Measurements from ENCODE around the gene NME4.
"Not testable (repeated sequence)": the region's sequence is repeated elsewhere in the genome, so short reads cannot be mapped to it uniquely, and the experiment has no call there.

NME4 gene

GRCh38 chr16:397135-397661 is at the start of gene NME4:
NME4 (plus strand) TSS chr16:397199; CDS start chr16:397223, 24 bp downstream.
- H3K4me3 Mint-ChIP-seq: peak within 1 kb of the TSS; percentile 71
- peak within 1 kb of the TSS; percentile 40 for H3K27ac Mint-ChIP-seq
- no peaks in the 10 kb centered on the region for H3K9me3 Mint-ChIP-seq
- ATAC-seq (peak; percentile 24), DNase-seq (ENCODE audit: low spot score in 2 of 2) (peak in 1 of 2 donors; percentile 55)
- H3K36me3 Mint-ChIP-seq: peaks cover 19% of the 10 kb centered on the region
- peaks cover 30% of the 10 kb centered on the region for H3K4me1 Mint-ChIP-seq

GRCh38 chr16:347203-347602 is 49.8 kb upstream of the NME4 start:
- H3K4me3 Mint-ChIP-seq: no peak overlapping the region
- no peaks in the 10 kb centered on the region for H3K9me3 Mint-ChIP-seq
- peaks cover 73% of the 10 kb centered on the region for H3K36me3 Mint-ChIP-seq
- no peak for ATAC-seq
- peaks cover 78% of the 10 kb centered on the region for H3K4me1 Mint-ChIP-seq
- DNase-seq (ENCODE audit: low spot score in 2 of 2): no peak
- H3K27ac Mint-ChIP-seq: no peak overlapping the region

GRCh38 chr16:348495-348894 is 48.5 kb upstream of the NME4 start:
- Mint-ChIP-seq H3K4me3 (peak overlapping the region; percentile 20), H3K36me3 (peaks cover 63% of the 10 kb centered on the region), H3K4me1 (peaks cover 66% of the 10 kb centered on the region)
- ATAC-seq; H3K9me3 Mint-ChIP-seq; DNase-seq (ENCODE audit: low spot score in 2 of 2); H3K27ac Mint-ChIP-seq: not testable (repeated sequence)

GRCh38 chr16:349211-349610 is 47.8 kb upstream of the NME4 start:
- ATAC-seq (peak; percentile 60), DNase-seq (ENCODE audit: low spot score in 2 of 2) (no peak)
- H3K36me3 Mint-ChIP-seq: peaks cover 55% of the 10 kb centered on the region
- no peak overlapping the region for H3K27ac Mint-ChIP-seq
- H3K9me3 Mint-ChIP-seq: no peaks in the 10 kb centered on the region
- peaks cover 69% of the 10 kb centered on the region for H3K4me1 Mint-ChIP-seq
- peak overlapping the region; percentile 20 for H3K4me3 Mint-ChIP-seq

GRCh38 chr16:350203-350602 is 46.8 kb upstream of the NME4 start:
- H3K27ac Mint-ChIP-seq: no peak overlapping the region
- H3K9me3 Mint-ChIP-seq: no peaks in the 10 kb centered on the region
- peaks cover 73% of the 10 kb centered on the region for H3K4me1 Mint-ChIP-seq
- H3K4me3 Mint-ChIP-seq: no peak overlapping the region
- peaks cover 45% of the 10 kb centered on the region for H3K36me3 Mint-ChIP-seq
- ATAC-seq (no peak), DNase-seq (ENCODE audit: low spot score in 2 of 2) (no peak)

GRCh38 chr16:351804-352520 is 45.0 kb upstream of the NME4 start:
- peaks cover 58% of the 10 kb centered on the region for H3K4me1 Mint-ChIP-seq
- H3K36me3 Mint-ChIP-seq: peaks cover 29% of the 10 kb centered on the region
- peak overlapping the region; percentile 43 for H3K27ac Mint-ChIP-seq
- no peaks in the 10 kb centered on the region for H3K9me3 Mint-ChIP-seq
- peak; percentile 29 for ATAC-seq
- DNase-seq (ENCODE audit: low spot score in 2 of 2): no peak
- H3K4me3 Mint-ChIP-seq: peak overlapping the region; percentile 64

- H3K4me3 Mint-ChIP-seq: peak within 1 kb of the TSS; percentile 64
- DNase-seq (ENCODE audit: low spot score in 2 of 2) (peak; percentile 96 to 99), ATAC-seq (peak; percentile 73)
- H3K36me3 Mint-ChIP-seq: peaks cover 25% of the 10 kb centered on the region
- no peaks in the 10 kb centered on the region for H3K9me3 Mint-ChIP-seq
- H3K4me1 Mint-ChIP-seq: peaks cover 50% of the 10 kb centered on the region
- peak within 1 kb of the TSS; percentile 43 for H3K27ac Mint-ChIP-seq
Measured at GRCh38 chr16:352547-353403, 44.2 kb upstream of the NME4 start, which contains the start of gene AXIN1. AXIN1 (minus strand) TSS chr16:352723; CDS start chr16:347025, 5,698 bp downstream.

GRCh38 chr16:353404-354290 is 43.4 kb upstream of the NME4 start:
- peak overlapping the region; percentile 94 for H3K27ac Mint-ChIP-seq
- no peak for ATAC-seq
- H3K4me3 Mint-ChIP-seq: peak overlapping the region; percentile 61

GRCh38 chr16:354291-354881 is 42.6 kb upstream of the NME4 start:
- Mint-ChIP-seq H3K4me3 (peak overlapping the region; percentile 61), H3K4me1 (peaks cover 35% of the 10 kb centered on the region), H3K27ac (peak overlapping the region; percentile 94), H3K36me3 (peaks cover 23% of the 10 kb centered on the region), H3K9me3 (no peaks in the 10 kb centered on the region)
- no peak for DNase-seq (ENCODE audit: low spot score in 2 of 2)
- ATAC-seq: no peak

More at GRCh38 chr16:353404-354290, 43.4 kb upstream of the NME4 start:
- DNase-seq (ENCODE audit: low spot score in 2 of 2): no peak
- H3K4me1 Mint-ChIP-seq: peaks cover 41% of the 10 kb centered on the region
- no peaks in the 10 kb centered on the region for H3K9me3 Mint-ChIP-seq
- peaks cover 25% of the 10 kb centered on the region for H3K36me3 Mint-ChIP-seq

GRCh38 chr16:354971-355461 is 42.0 kb upstream of the NME4 start:
- peaks cover 29% of the 10 kb centered on the region for H3K4me1 Mint-ChIP-seq
- H3K4me3 Mint-ChIP-seq: peak overlapping the region; percentile 61
- no peaks in the 10 kb centered on the region for H3K9me3 Mint-ChIP-seq
- ATAC-seq: no peak
- peak overlapping the region; percentile 94 for H3K27ac Mint-ChIP-seq
- H3K36me3 Mint-ChIP-seq: peaks cover 16% of the 10 kb centered on the region
- peak in 1 of 2 donors; percentile 64 for DNase-seq (ENCODE audit: low spot score in 2 of 2)

- ATAC-seq: no peak
- no peak for DNase-seq (ENCODE audit: low spot score in 2 of 2)
- peak overlapping the region; percentile 34 for H3K27ac Mint-ChIP-seq
- no peak overlapping the region for H3K4me3 Mint-ChIP-seq
- H3K4me1 Mint-ChIP-seq: peaks cover 22% of the 10 kb centered on the region
- no peaks in the 10 kb centered on the region for H3K36me3 Mint-ChIP-seq
- no peaks in the 10 kb centered on the region for H3K9me3 Mint-ChIP-seq
Measured at GRCh38 chr16:356741-357140, 40.3 kb upstream of the NME4 start.

- Mint-ChIP-seq H3K4me1 (peaks cover 22% of the 10 kb centered on the region), H3K4me3 (no peak overlapping the region)
Measured at GRCh38 chr16:359067-359763, 37.8 kb upstream of the NME4 start.

GRCh38 chr16:359871-360697 is 36.9 kb upstream of the NME4 start:
- Mint-ChIP-seq H3K27ac (no peak overlapping the region), H3K4me1 (peaks cover 13% of the 10 kb centered on the region), H3K36me3 (no peaks in the 10 kb centered on the region), H3K4me3 (no peak overlapping the region), H3K9me3 (no peaks in the 10 kb centered on the region)
- ATAC-seq: no peak
- DNase-seq (ENCODE audit: low spot score in 2 of 2): no peak

More at GRCh38 chr16:359067-359763, 37.8 kb upstream of the NME4 start:
- H3K27ac Mint-ChIP-seq: no peak overlapping the region
- ATAC-seq (no peak), DNase-seq (ENCODE audit: low spot score in 2 of 2) (no peak)
- H3K9me3 Mint-ChIP-seq: no peaks in the 10 kb centered on the region
- no peaks in the 10 kb centered on the region for H3K36me3 Mint-ChIP-seq

Data from stimulated activated effector memory CD8-positive, alpha-beta T cell treated with anti-CD3 and anti-CD28 coated beads, Interleukin-12 subunit alpha, Interleukin-12 subunit beta, amount 100 ng/mL, for 72 hours (primary cell).